Dendritic cell treated with granulocyte-macrophage colony-stimulating factor and Interleukin-4, amounts not matched to agents 40 ng/mL and 50 ng/mL, for 4 days (primary cell): ENCODE results near the gene MVD.

Experiments
- H3K27ac Mint-ChIP-seq: one replicate; pipeline ENCODE4 v1.8.0; 2022; ENCODE audit warnings: mild to moderate bottlenecking, mixed read lengths
- H3K27me3 Mint-ChIP-seq: one replicate; pipeline ENCODE4 v1.8.0; 2022; ENCODE audit warnings: mild to moderate bottlenecking, mixed read lengths
- H3K36me3 Mint-ChIP-seq: one replicate; pipeline ENCODE4 v1.8.0; 2022; ENCODE audit warnings: low read depth, mixed read lengths
- H3K4me1 Mint-ChIP-seq: one replicate; pipeline ENCODE4 v1.8.0; 2022; ENCODE audit warnings: low read depth, mixed read lengths
- H3K4me3 Mint-ChIP-seq: one replicate; pipeline ENCODE4 v1.8.0; 2022; ENCODE audit warnings: mild to moderate bottlenecking, moderate library complexity, mixed read lengths
- H3K9me3 Mint-ChIP-seq: one replicate; pipeline ENCODE4 v1.8.0; 2022; ENCODE audit warnings: mixed read lengths
- intact Hi-C: fragments of 100-400 bp; cut with micrococcal nuclease; formaldehyde crosslinking; loops from one replicate; pipeline ENCODE4 v1.15.0; 2022

The MVD gene

GRCh38 chr16:88619859-88620815, 42.8 kb downstream of the MVD start:
- no peaks in the 10 kb centered on the region for H3K9me3 Mint-ChIP-seq
- H3K36me3 Mint-ChIP-seq, result peaks cover 92% of the 10 kb centered on the region
- no peak overlapping the region for H3K27ac Mint-ChIP-seq
- intact Hi-C loops, result no loop called here
- H3K27me3 Mint-ChIP-seq, result no peaks in the 10 kb centered on the region
- H3K4me1 Mint-ChIP-seq, result no peaks in the 10 kb centered on the region
- no peak overlapping the region for H3K4me3 Mint-ChIP-seq

DNA sequence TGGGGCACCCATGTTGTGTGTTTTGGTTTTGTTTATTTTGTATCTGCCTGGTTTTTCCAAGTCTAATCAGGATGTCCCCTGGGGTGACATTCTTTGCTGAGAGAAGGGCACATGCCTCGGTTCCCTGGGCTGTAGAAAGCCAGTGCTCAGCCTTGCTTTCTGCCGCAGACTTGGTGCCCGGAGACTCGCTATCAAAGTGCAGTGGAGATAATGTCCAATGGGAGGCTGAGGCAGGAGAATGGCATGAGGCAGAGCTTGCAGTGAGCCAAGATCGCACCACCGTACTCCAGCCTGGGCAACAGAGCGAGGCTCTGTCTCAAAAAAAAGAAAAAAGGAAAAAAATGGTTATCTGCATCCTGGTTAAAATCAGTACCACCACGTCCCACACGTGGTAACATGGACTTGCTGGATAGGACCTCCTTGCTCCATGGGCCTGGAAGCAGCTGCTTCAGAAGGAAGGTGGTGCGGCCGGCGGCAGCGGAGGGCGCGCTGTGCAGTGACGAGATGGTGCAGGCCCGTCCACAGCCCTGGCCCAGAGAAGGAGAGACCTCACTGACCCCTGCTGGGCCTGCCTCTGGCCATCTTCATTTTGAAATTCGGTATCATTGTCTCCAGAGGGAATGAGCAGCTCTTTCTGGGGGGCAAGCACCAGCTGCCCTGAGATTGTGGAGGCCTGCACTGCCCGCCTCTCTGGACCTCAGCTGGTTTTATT, 43.8 kb downstream of the MVD start:
- intact Hi-C loops, result no loop called here
- Mint-ChIP-seq H3K4me3 (no peak overlapping the region), H3K27me3 (no peaks in the 10 kb centered on the region), H3K27ac (no peak overlapping the region), H3K36me3 (peaks cover 92% of the 10 kb centered on the region), H3K4me1 (peaks cover 4% of the 10 kb centered on the region), H3K9me3 (no peaks in the 10 kb centered on the region)

GRCh38 chr16:88618182-88618955, 44.5 kb downstream of the MVD start:
- no peak overlapping the region for H3K4me3 Mint-ChIP-seq
- intact Hi-C loops, result no loop called here
- H3K9me3 Mint-ChIP-seq, result no peaks in the 10 kb centered on the region
- H3K27ac Mint-ChIP-seq, result peak overlapping the region; percentile 20
- H3K36me3 Mint-ChIP-seq, result peaks cover 92% of the 10 kb centered on the region
- H3K4me1 Mint-ChIP-seq, result peaks cover 5% of the 10 kb centered on the region
- no peaks in the 10 kb centered on the region for H3K27me3 Mint-ChIP-seq

- peaks cover 91% of the 10 kb centered on the region for H3K36me3 Mint-ChIP-seq
- peaks cover 5% of the 10 kb centered on the region for H3K4me1 Mint-ChIP-seq
- H3K27me3 Mint-ChIP-seq, result no peaks in the 10 kb centered on the region
- H3K27ac Mint-ChIP-seq, result peak overlapping the region; percentile 20
- H3K4me3 Mint-ChIP-seq, result no peak overlapping the region
- no peaks in the 10 kb centered on the region for H3K9me3 Mint-ChIP-seq
- intact Hi-C loops, result no loop called here
Measured at GRCh38 chr16:88617268-88618031, 45.4 kb downstream of the MVD start.

GRCh38 chr16:88616736-88617135, 46.2 kb downstream of the MVD start:
- no peak overlapping the region for H3K4me3 Mint-ChIP-seq
- H3K4me1 Mint-ChIP-seq, result peaks cover 5% of the 10 kb centered on the region
- no peak overlapping the region for H3K27ac Mint-ChIP-seq
- H3K36me3 Mint-ChIP-seq, result peaks cover 89% of the 10 kb centered on the region
- intact Hi-C loops, result no loop called here
- H3K27me3 Mint-ChIP-seq, result no peaks in the 10 kb centered on the region
- H3K9me3 Mint-ChIP-seq, result no peaks in the 10 kb centered on the region

- Mint-ChIP-seq H3K9me3 (no peaks in the 10 kb centered on the region), H3K4me3 (no peak overlapping the region), H3K4me1 (peaks cover 5% of the 10 kb centered on the region), H3K27me3 (no peaks in the 10 kb centered on the region), H3K36me3 (peaks cover 92% of the 10 kb centered on the region), H3K27ac (no peak overlapping the region)
- intact Hi-C loops, result no loop called here
Measured at GRCh38 chr16:88616320-88616719, 46.6 kb downstream of the MVD start.

- intact Hi-C loops, result no loop called here
- Mint-ChIP-seq H3K4me3 (no peak overlapping the region), H3K27me3 (no peaks in the 10 kb centered on the region), H3K9me3 (no peaks in the 10 kb centered on the region), H3K27ac (no peak overlapping the region), H3K36me3 (peaks cover 97% of the 10 kb centered on the region), H3K4me1 (peaks cover 5% of the 10 kb centered on the region)
Measured at GRCh38 chr16:88614818-88615580, 47.9 kb downstream of the MVD start.

DNA sequence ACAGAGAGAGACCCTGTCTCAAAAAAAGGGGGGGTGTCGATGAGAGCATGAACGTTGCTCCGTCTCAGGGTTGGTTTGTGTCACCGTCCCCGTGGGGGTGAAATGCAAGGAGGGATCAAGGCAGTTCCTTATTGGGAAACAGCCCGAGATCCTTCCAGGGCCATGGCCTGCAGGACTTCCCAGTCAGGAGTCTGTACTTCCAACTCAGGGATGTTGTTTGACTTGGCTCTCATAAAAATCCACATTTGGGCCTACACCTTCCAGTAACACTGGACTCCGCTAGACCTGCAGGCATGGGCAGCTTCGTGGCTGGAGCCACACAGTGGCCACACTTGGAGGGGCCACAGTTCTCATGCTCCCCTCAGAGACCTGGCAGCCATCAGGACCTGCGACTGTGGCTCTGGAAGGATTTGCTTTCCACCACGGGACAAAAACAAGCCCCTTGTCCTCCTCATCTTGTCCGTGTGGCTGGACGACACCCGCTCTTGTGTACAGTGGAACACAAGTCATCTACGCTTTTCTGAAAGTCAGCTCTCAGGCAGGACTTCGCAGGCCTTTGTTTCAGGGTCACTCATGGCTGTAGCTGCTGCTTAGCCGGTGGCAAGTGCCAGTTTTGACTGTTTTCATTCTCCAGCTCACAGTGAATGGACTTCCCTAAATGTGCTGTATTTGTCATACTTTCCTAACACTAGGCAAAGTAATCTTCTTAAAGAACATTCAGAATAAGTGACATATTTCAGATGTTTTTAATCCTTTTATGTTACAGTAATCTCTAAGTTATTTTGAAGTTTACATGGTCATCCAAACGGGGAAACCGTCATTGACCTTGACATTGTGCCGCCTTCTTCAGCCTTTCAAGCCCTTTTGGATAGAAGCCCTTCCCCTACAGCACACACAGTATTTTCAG, 48.7 kb downstream of the MVD start:
- intact Hi-C loops, result no loop called here
- peaks cover 5% of the 10 kb centered on the region for H3K4me1 Mint-ChIP-seq
- no peak overlapping the region for H3K27ac Mint-ChIP-seq
- no peaks in the 10 kb centered on the region for H3K27me3 Mint-ChIP-seq
- no peak overlapping the region for H3K4me3 Mint-ChIP-seq
- H3K36me3 Mint-ChIP-seq, result peaks cover 97% of the 10 kb centered on the region
- H3K9me3 Mint-ChIP-seq, result no peaks in the 10 kb centered on the region

- Mint-ChIP-seq H3K4me3 (no peak overlapping the region), H3K4me1 (peaks cover 9% of the 10 kb centered on the region), H3K36me3 (peaks cover 97% of the 10 kb centered on the region), H3K9me3 (no peaks in the 10 kb centered on the region), H3K27me3 (no peaks in the 10 kb centered on the region), H3K27ac (no peak overlapping the region)
- intact Hi-C loops, result no loop called here
Measured at GRCh38 chr16:88613293-88613692, 49.6 kb downstream of the MVD start.

DNA sequence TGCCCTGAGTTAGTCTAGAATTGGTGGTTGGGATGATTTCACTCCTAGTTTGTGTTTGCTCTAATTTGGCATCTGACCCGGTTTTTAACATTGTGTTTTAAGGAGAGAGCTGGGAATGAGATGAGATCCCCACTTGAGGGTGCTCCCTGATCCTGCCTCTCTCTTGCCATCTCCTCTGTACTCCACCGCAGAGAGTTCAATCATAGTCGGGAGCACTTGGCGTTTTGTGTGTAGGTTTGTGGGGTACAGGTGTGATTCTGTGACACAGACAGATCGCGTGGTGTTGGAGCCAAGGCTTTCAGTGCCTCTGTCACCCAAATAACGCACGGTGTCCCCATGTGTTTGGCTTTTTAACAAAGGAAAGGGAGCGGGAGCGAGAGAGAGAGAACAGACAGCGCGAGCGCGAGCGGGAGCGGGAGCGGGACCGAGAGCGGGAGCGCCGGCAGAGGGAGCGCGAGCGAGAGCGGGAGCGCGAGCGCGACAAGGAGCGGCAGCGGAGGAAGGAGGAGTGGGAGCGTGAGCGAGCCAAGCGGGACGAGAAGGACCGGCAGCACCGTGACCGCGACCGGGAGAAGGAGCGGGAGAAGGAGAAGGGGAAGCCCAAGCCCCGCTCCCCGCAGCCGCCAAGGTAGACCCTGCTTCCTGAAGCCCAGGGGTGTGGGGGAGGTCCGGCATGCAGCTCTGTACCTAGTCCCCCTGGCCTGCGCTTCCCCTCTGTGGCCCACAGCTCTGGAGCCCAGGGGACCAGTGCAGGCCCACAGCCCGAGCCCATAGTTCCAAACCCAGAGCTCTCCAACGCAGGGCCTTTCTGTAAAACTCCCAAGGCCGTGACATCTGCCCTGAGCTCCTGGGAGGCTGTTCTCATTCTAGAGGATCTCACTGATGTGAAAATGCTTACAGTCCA, 51.7 kb downstream of the MVD start:
- intact Hi-C loops, result no loop called here
- H3K27me3 Mint-ChIP-seq, result no peaks in the 10 kb centered on the region
- H3K27ac Mint-ChIP-seq, result no peak overlapping the region
- H3K9me3 Mint-ChIP-seq, result no peaks in the 10 kb centered on the region
- H3K4me3 Mint-ChIP-seq, result no peak overlapping the region
- peaks cover 24% of the 10 kb centered on the region for H3K4me1 Mint-ChIP-seq
- peaks cover 94% of the 10 kb centered on the region for H3K36me3 Mint-ChIP-seq

GRCh38 chr16:88610080-88610479, 52.8 kb downstream of the MVD start:
- intact Hi-C loops, result no loop called here
- no peaks in the 10 kb centered on the region for H3K27me3 Mint-ChIP-seq
- H3K4me3 Mint-ChIP-seq, result no peak overlapping the region
- no peak overlapping the region for H3K27ac Mint-ChIP-seq
- H3K9me3 Mint-ChIP-seq, result no peaks in the 10 kb centered on the region
- peaks cover 94% of the 10 kb centered on the region for H3K36me3 Mint-ChIP-seq
- H3K4me1 Mint-ChIP-seq, result peaks cover 24% of the 10 kb centered on the region
